ENCODE data around the gene ILDR2.

ILDR2 gene

GRCh38 chr1:166920561-166921475, 54.5 kb downstream of the ILDR2 start:
- DNase-seq: no peak

- no peak for DNase-seq
Measured at GRCh38 chr1:166918956-166919316, 56.4 kb downstream of the ILDR2 start.

GRCh38 chr1:166918088-166918955, 57.0 kb downstream of the ILDR2 start:
- no peak for DNase-seq

GRCh38 chr1:166915941-166916340, 59.4 kb downstream of the ILDR2 start:
- no peak for DNase-seq

- DNase-seq: no peak
Measured at GRCh38 chr1:166915042-166915441, 60.3 kb downstream of the ILDR2 start.

- no peak for DNase-seq
Measured at GRCh38 chr1:166914111-166914510, 61.2 kb downstream of the ILDR2 start.

GRCh38 chr1:166911624-166912023, 63.7 kb downstream of the ILDR2 start:
- DNase-seq: no peak

GRCh38 chr1:166910396-166910994, 64.8 kb downstream of the ILDR2 start:
- DNase-seq: peak; percentile 79 to 81

GRCh38 chr1:166908942-166909341, 66.4 kb downstream of the ILDR2 start:
- no peak for DNase-seq

- DNase-seq: peak in 1 of 2 donors; percentile 7
Measured at GRCh38 chr1:166907763-166908162, 67.6 kb downstream of the ILDR2 start.

- no peak for DNase-seq
Measured at GRCh38 chr1:166907051-166907450, 68.3 kb downstream of the ILDR2 start.

- no peak for DNase-seq
Measured at GRCh38 chr1:166906647-166907046, 68.7 kb downstream of the ILDR2 start.

GRCh38 chr1:166905900-166906299, 69.4 kb downstream of the ILDR2 start:
- DNase-seq: no peak

GRCh38 chr1:166905136-166905535, 70.2 kb downstream of the ILDR2 start:
- no peak for DNase-seq

GRCh38 chr1:166903232-166903631, 72.1 kb downstream of the ILDR2 start:
- DNase-seq: peak in 1 of 2 donors; percentile 9

GRCh38 chr1:166902279-166902678, 73.1 kb downstream of the ILDR2 start:
- DNase-seq: peak in 1 of 2 donors; percentile 28

- no peak for DNase-seq
Measured at GRCh38 chr1:166900987-166901386, 74.4 kb downstream of the ILDR2 start.

- DNase-seq: no peak
Measured at GRCh38 chr1:166899769-166900168, 75.6 kb downstream of the ILDR2 start.

GRCh38 chr1:166895766-166896165, 79.6 kb downstream of the ILDR2 start:
- no peak for DNase-seq

GRCh38 chr1:166889776-166890175, 85.6 kb downstream of the ILDR2 start:
- no peak for DNase-seq

GRCh38 chr1:166888373-166889111, 86.8 kb downstream of the ILDR2 start:
- no peak for DNase-seq

GRCh38 chr1:166884971-166885370, 90.4 kb downstream of the ILDR2 start:
- no peak for DNase-seq

Data from CD4-positive, alpha-beta T cell treated with Interleukin-1 beta for 1 hour (primary cell).